Stimulated activated CD4-positive, alpha-beta T cell treated with anti-CD3 and anti-CD28 coated beads, Interleukin-4, amount 100 ng/mL, for 1 hour (primary cell): ENCODE results near the gene SKIL.

Source experiments
- DNase-seq: peaks from one replicate; pipeline ENCODE4 v3.0.0-alpha.2; 2020

Gene SKIL

GRCh38 chr3:170350515-170351413 lies 6.8 kb upstream of the SKIL start:
- no peak for DNase-seq

DNA sequence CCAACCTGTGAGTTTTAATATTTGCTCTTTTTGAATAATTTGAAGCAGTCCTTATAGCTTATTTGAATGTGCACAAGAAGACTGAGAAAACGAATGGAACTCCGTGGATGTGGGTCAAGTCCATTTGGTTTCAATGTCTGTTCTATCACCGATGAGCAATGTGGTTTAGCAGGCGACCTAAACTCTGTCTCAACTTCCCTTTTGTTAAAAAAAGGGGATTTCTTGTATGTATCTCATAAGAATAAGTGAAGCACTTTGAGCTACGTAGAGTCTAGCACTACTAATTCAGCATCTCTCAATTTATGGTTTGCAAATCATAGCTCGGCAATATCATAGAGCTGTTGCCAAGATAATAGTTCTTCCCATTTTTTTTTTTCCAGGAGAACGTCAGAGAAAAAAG lies 4.6 kb upstream of the SKIL start:
- DNase-seq: no peak

- DNase-seq: no peak
These were observed 4.0 kb upstream of the SKIL start for GRCh38 chr3:170353485-170353884.

DNA sequence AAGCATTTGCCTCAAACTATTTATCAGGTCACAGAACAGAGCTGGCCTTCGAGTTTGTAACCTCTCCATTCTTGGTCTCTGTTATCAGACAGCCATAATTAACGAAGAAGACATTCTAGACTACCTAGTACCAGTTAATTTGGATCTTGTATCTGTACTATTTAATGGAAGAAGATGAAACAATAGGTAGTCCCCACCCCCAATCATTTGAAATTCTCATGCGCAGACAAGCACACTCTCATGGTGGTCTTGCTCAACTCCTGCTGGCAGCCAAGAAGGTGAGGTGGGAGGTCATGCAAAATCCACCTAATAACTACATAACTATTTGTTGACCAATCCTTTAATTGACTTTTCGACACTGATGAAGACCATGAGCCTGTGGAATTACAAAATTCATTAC lies 2.8 kb upstream of the SKIL start:
- no peak for DNase-seq

GRCh38 chr3:170355738-170356595 lies 1.5 kb upstream of the SKIL start:
- DNase-seq: no peak

- peak; percentile 56 for DNase-seq
These were observed 829 bp upstream of the SKIL start for GRCh38 chr3:170356596-170357175.

DNA sequence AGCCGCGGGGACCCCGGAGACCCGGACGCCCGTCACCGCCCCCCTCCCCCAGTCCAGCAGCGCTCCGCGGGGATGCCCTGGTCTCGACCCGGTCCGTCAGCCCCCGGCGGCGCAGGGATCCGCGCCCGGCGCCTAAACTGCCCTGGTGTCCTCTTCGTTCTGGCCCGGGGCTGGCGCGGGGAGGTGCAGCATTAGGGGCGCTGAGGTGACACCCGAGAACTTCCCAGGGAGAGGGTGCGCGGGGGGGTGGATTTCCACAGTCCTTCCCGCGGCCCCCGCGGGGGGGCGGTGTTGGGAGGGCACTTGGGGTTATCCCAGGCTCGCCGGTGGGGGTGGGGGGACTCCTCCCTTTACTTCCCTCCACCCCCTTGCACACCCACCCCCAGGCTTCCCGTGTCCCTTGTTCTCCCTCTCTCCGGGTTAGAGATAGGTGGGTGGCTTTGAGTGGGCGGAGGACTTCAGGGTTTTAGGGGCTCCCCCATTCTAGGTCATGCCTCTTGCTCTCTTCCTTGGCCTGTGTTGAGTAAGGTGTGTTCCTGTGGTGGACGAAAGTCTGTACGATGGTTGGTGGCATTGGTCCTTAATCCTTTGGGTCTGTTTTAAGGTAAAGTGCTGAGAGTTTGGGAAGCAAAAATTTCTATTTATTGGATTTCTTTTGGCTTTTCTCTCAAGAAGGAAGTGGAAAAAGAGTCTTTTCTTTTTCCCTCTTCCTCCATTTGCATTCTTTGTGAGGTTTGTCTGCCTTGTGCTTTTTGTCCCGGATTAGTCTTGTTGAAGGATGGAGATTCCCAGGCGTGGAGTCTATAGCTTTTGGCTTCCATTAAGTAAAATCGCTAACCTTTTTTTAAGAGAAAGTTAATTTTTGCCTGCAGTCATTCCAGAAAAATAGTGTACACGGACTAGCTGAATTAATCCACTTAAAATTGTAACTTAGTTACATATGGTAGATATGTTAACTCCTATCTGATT lies 811 bp downstream of the SKIL start:
- DNase-seq: peak; percentile 75

DNA sequence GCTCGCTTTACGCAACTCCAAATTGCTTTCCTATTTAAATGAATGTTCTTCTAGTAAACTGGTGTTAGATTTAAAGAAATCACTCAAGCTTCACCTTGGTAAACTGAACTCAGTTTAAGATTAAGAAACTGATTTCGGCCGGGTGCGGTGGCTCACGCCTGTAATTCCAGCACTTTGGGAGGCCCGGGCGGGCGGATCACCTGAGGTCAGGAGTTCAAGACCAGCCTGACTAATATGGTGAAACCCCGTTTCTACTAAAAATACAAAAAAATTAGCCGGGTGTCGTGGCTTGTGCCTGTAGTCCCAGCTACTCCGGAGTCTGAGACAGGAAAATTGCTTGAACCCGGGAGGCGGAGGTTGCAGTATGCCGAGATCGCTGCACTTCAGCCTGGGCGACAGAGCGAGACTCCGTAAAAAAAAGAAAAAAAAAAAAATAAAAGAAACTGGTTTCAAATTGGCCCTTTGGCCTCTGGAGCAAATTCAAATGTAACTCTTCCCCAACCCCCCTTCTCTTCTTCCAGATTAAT lies 1.7 kb downstream of the SKIL start:
- no peak for DNase-seq

DNA sequence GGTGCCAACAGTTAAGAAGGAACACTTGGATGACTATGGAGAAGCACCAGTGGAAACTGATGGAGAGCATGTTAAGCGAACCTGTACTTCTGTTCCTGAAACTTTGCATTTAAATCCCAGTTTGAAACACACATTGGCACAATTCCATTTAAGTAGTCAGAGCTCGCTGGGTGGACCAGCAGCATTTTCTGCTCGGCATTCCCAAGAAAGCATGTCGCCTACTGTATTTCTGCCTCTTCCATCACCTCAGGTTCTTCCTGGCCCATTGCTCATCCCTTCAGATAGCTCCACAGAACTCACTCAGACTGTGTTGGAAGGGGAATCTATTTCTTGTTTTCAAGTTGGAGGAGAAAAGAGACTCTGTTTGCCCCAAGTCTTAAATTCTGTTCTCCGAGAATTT lies 3.0 kb downstream of the SKIL start:
- DNase-seq: no peak

GRCh38 chr3:170360916-170361315 lies 3.4 kb downstream of the SKIL start:
- no peak for DNase-seq

DNA sequence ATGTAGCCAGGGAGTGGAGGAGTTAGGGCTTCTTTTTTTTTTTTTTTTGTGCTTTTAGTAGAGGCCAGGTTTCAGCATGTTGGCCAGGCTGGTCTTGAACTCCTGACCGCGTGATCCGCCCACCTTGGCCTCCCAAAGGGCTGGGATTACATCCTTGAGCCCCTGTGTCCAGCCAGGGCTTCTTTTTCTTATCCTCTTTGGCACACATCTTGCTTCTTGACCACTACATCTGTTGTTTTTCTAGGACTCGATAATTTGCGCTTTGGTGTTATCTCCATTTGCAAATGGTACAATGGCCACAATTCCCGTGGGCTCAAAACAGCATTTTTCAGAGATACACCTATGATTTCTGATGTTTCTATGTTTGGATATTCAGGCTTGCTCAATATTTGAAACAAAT lies 4.2 kb downstream of the SKIL start:
- DNase-seq: no peak

GRCh38 chr3:170363471-170363994 lies 6.0 kb downstream of the SKIL start:
- no peak for DNase-seq

DNA sequence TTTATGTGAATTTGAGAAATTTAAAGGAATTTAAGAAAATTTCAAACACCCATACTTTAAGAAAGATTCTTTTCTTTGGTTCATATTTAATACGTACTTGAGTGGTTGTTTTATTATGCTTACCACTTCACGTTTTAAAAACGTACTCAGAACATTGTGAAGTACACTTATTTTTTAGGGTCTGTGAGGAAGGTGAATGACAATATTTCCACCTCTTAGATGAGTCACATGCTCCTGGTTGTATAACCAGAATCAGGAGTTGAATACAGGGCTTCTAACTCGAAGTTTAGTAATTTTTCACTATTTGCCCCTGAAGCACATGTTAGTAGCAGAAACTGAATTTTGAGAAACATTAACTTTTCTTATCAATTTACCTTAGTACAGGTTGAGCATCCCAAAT lies 7.5 kb downstream of the SKIL start:
- DNase-seq: no peak

DNA sequence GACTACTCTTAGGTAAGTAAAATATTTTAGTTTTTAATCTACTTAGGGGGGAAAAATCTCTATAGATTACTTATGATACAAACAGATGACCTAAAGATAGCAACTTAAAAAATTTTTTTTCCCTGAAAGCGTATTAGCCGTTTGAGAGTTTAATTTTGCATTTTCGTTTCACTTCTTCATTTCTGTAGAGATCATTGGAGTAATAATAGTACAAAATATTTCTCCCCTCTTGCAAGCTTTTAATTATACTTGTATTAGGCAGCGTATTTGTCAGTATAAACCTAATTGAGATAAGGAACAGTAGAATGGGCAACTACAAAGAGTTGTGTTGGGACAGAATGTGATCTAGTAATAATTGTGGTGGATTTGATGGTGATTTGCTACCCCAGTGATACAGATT lies 10.3 kb downstream of the SKIL start:
- DNase-seq: no peak

- DNase-seq: no peak
These were observed 11.4 kb downstream of the SKIL start for GRCh38 chr3:170368921-170369320.

- no peak for DNase-seq
These were observed 14.8 kb downstream of the SKIL start for GRCh38 chr3:170372190-170372879.

DNA sequence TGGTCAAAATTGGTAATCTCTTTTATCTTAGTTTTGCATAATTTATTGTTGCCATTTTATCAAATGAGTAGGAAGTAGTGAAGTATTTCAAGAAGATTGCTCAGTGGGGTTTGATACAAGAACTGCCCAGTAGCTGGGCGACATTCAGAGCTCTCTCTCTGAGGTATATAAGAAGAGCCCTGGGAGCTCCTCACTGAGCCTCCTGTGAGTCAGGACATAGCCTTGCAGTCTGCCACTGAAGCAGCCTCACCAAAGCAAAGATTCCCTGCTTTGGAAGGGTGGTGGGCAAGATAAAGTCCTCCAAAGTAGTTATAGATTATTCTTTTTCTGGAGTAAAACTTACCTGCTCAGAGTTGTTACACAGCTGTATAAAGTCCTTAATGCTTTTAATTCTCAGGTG lies 26.1 kb downstream of the SKIL start:
- DNase-seq: no peak

DNA sequence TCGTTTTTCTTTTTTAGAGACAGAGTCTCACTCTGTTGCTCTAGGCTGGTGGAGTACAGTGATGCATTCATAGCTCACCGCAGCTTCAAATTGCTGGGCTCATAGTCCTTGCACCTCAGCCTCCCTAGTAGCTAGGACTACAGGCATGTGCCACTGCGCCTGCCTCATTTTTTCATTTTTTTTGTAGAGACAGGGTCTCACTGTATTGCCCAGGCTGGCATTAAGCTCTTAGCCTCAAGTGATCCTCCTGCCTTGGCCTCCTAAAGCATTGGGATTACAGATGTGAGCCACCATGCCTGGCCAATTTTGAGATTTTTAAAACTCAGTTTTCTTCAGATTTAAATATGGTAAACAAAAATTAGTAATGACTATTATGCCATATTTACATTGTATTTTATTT lies 29.0 kb downstream of the SKIL start:
- no peak for DNase-seq

GRCh38 chr3:170387950-170388349 lies 30.4 kb downstream of the SKIL start:
- DNase-seq: no peak

- no peak for DNase-seq
These were observed 33.6 kb downstream of the SKIL start for GRCh38 chr3:170391108-170391507.

DNA sequence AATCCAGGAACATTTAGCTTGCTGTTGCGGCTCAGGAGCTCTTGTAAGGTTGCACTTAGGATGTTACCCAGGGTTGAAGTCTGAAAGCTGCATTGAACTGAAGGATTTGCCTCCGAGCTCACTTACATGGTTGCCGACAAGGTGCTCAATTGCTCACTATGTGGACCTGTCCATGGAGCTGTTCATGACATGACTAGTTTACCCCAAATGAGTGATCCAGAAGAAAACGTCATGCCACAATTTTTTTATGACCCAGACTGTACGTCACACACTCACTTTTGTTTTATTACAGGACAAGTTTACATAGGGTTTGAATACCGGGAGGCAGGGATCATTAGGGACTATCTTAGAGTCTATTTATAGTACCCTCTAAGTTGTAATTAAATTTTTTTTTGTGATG lies 40.2 kb downstream of the SKIL start:
- DNase-seq: no peak
